ENCODE results near the gene ZNF556.

GRCh38 chr19:2923510-2923909 lies 56.4 kb downstream of the ZNF556 start:
- TF ChIP-seq CTCF (IDR thresholded peaks at IDR 0.05; ENCODE audit: insufficient read depth, low read length) (no peak), POLR2AphosphoS5 (IDR thresholded peaks at IDR 0.05; ENCODE audit: low read depth) (no peak)

Measured in HL-60 (cell line).